Anterior cingulate cortex (tissue), 58 donors: ENCODE measurements around the gene ZNF408.

Source experiments
- DNase-seq, 58 donors: peaks; one replicate each; lab custom pipeline; 2025; lab: John Stamatoyannopoulos, UW

ZNF408 gene

DNA sequence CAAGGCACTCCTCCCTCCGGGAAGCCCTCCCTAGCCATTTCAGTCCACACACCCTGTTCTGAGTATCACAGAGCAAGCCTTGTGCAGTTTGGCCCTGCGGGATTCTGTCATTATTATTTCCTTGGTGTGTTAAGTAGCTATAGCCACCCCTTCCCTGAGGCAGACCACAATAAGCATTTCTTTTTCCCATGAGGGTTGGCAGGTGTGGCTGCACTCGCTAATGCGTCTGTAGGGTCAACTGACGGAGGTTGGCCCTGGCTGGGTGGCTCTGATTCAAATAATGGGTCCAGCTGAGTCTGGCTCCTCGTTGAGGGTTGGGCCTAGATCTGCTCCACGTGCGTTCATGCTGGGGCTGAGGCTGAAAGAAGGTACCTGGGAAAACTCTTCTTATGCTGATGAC lies 23.3 kb downstream of the ZNF408 start:
- DNase-seq: no peak

DNA sequence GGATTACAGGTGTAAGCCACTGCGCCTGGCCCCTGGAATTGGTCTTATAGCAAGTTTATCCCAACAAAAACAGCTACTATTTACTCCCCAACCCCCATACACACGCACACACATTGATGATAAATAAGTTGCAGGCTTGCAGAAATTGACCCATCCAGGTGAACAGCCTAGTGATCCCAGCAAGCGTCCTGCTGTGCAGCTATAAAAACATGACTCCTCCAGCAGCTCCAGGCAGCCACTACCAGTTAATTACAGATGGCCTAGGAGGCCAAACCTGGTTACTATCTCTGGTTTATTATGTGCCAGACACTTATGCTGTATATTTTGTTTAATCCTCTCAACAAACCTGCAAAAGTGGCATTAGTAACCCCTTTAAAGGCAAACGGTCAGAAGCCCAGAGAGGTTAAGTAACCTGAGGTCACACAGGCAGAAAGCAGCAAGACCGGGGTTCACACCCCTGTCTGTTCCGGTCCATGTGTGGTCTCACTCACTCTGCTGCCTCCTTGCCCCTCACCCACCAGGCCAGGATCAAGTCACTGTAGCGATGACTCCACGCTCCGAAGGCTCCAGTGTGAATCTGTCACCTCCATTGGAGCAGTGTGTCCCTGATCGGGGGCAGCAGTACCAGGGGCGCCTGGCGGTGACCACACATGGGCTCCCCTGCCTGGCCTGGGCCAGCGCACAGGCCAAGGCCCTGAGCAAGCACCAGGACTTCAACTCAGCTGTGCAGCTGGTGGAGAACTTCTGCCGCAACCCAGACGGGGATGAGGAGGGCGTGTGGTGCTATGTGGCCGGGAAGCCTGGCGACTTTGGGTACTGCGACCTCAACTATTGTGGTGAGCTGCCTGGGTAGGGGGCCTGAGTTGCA lies 24.7 kb downstream of the ZNF408 start:
- DNase-seq: no peak

GRCh38 chr11:46726206-46726862 lies 25.5 kb downstream of the ZNF408 start:
- DNase-seq: no peak

- DNase-seq: no peak
Observed at GRCh38 chr11:46727952-46728658, 27.3 kb downstream of the ZNF408 start.

GRCh38 chr11:46728659-46729040 lies 27.8 kb downstream of the ZNF408 start:
- no peak for DNase-seq

- DNase-seq: no peak
Observed at GRCh38 chr11:46729110-46730027, 28.5 kb downstream of the ZNF408 start.

GRCh38 chr11:46731545-46731944 lies 30.7 kb downstream of the ZNF408 start:
- DNase-seq: no peak

GRCh38 chr11:46733234-46733633 lies 32.4 kb downstream of the ZNF408 start:
- no peak for DNase-seq

DNA sequence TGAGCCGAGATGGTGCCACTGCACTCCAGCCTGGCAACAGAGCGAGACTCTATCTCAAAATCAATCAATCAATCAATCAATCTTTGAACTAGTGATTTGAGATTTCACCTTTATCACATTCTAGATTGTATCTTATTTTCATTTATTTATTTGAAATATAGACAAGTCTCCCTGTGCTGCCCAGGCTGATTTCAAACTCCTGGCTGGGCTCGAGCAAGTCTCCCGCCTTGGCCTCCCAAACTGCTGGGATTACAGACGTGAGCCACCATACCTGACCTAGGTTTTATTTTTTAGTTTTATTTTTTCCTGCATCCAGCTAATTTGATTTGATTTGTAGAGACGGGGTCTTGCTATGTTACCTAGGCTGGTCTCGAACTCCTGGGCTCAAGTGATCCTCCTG lies 35.3 kb downstream of the ZNF408 start:
- no peak for DNase-seq

DNA sequence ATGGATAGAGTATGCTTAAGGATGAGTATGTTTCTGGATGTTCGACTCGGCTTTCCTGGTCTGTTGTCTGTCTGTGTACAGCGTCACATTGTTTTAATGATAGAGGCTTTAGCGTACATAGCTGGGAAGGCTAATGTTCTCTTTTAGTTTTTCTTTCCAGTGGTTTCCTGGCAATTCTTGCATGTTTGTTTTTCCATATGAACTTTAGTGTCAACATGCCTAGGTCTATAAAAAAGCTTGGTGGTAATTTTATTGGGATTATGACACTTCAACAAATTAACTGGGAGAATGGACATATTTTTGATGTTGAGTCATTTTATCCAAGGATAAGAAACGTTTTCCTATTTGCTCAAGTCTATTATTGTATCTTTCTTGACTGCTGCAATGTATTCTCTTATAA lies 35.8 kb downstream of the ZNF408 start:
- DNase-seq: no peak

DNA sequence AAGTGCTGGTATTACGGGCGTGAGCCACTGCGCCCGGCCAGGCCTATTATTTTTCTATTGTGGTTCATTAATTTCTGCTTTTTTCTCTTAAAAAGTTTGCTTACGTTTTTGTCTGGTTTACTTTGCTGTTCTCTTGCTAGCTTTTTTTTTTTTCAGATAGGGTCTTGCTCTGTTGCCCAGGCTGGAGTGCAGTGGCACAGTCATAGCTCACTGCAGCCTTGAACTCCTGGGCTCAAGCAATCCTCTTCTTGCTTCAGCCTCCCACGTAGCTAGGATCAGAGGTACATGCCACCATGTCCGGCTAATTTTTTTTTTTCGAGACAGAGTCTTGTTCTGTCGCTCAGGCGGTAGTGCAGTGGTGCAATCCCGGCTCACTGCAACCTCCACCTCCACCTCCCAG lies 36.9 kb downstream of the ZNF408 start:
- DNase-seq: no peak

DNA sequence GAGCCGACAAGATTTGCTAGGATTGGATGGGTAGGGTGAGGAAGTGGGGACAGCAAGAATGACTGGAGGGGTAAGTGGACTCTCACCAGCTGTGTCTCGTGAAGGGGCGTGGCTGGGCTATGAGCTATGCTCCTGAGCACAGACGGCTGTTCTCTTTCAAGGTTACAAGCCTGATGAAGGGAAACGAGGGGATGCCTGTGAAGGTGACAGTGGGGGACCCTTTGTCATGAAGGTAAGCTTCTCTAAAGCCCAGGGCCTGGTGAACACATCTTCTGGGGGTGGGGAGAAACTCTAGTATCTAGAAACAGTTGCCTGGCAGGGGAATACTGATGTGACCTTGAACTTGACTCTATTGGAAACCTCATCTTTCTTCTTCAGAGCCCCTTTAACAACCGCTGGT lies 38.1 kb downstream of the ZNF408 start:
- DNase-seq: no peak

DNA sequence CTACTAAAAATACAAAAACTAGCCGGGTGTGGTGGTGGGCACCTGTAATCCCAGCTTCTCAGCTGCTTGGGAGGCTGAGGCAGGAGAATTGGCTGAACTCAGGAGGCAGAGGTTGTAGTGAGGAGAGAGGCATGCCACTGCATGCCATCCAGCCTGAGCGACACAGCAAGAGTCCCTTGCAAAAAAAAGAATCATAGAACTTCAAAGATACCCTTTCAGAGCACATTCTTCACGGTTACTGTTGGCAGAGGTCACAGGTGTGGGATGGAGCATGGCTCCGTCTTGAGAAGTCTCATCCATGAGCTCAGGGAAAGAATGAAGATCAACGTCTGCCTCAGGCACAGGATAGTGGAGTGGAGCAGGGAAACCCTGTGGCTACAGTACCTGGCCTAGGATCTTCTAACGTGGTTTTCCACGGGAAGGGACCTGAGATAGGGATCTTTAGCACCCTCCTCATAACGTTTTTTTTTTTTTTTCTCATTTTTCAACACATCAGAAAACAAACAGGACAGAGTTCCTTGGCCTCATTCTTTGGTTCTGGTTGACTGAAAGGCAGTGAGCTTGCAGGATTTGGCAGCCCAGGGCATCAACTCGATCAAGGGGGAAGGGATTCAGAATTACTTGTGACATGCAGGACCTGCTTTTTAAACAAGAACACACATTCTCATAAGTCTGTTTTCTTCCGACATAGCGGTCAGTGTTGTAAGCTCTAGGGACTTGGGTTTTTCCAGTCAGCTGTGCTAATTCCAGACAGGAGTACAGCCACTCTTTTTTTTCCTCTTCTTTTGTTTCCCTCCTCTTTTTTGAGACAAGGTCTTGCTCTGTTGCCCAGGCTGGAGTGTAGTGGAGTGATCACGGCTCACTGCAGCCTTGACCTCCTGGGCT lies 41.0 kb downstream of the ZNF408 start:
- peak in 1 of 58 donors; percentile 3 for DNase-seq

DNA sequence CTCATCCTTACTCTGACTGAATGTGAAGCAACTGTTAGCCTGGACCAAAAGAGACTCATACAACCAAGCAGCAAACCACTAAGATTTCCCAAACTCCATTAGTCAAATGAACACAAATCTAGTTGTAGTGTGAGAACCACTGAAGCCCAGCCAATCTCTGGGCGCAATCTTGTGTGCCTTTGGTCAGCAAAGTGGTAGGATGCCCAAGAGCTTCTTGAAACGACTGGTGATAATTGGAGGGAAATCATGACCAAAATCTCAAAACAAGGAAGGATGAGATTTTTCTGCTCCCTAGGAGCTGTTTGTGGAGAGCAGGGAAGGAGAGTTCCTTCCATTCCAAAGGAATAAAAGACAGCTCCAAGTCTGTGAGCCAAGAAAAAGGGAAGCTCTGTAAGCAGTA lies 42.2 kb downstream of the ZNF408 start:
- DNase-seq: no peak

- no peak for DNase-seq
Observed at GRCh38 chr11:46743693-46744339, 43.0 kb downstream of the ZNF408 start.

DNA sequence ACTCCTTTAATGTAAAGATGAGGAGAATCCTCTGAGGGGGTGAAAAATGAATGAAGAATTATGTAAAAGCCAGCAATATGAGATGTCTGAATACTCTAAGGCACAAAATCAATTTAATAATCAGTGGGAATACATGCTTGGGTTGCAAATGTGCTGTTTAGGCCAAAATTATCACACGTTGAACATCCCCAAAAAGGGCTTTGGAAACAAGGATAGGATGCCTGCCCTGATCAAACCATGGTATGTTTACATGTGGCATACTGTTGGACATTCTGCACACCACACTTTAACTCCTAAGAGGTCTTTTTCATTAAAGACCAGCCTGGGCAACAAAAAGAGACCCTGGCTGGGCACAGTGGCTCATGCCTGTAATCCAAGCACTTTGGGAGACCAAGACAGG lies 44.5 kb downstream of the ZNF408 start:
- DNase-seq: no peak

DNA sequence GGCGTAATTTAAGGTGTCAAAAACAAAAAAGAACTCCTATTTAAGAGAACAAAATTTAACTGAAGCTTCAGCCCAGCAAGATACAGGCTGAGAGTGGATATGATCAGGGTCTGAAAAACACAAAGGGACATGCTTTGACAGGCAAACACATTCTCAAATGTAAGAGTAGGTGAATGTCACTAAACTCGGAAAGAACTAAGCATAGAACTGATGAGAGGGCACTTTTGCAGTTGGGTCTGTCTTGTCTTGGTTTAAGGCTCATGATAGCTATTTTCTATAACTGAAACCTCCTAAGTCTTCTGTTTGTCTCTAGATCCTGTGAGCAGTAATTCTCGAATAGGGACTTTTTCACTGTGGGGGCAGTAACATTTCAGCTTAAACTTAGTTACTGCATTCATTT lies 45.2 kb downstream of the ZNF408 start:
- DNase-seq: no peak

- DNase-seq: no peak
Observed at GRCh38 chr11:46747150-46747549, 46.3 kb downstream of the ZNF408 start.
